NCI-H345 treated with DMSO at 0.1 percent for 48 hours (cell line): ENCODE measurements around the gene ANLN.
"Not testable (repeated sequence)": the region's sequence is repeated elsewhere in the genome, so short reads cannot be mapped to it uniquely, and the experiment has no call there.

Experiments used
- DNase-seq: peaks from one replicate; lab custom pipeline; 2025; ENCODE audit not compliant: unreplicated experiment; lab: John Stamatoyannopoulos, UW

ANLN gene

GRCh38 chr7:36389371-36390198 lies at the start of gene ANLN:
ANLN (plus strand) TSS chr7:36389862; CDS start chr7:36390027, 165 bp downstream.
- peak; percentile 94 for DNase-seq

GRCh38 chr7:36343548-36343947 lies 46.1 kb upstream of the ANLN start:
- DNase-seq = no peak

- DNase-seq = no peak
Measured at GRCh38 chr7:36344622-36345021, 45.0 kb upstream of the ANLN start.

GRCh38 chr7:36346260-36346831 lies 43.3 kb upstream of the ANLN start:
- no peak for DNase-seq

- no peak for DNase-seq
Measured at GRCh38 chr7:36348256-36348655, 41.4 kb upstream of the ANLN start.

GRCh38 chr7:36348771-36349170 lies 40.9 kb upstream of the ANLN start:
- no peak for DNase-seq

GRCh38 chr7:36349626-36350025 lies 40.0 kb upstream of the ANLN start:
- DNase-seq = no peak

GRCh38 chr7:36355490-36355889 lies 34.2 kb upstream of the ANLN start:
- no peak for DNase-seq

- DNase-seq = no peak
Measured at GRCh38 chr7:36357054-36357453, 32.6 kb upstream of the ANLN start.

GRCh38 chr7:36358589-36358988 lies 31.1 kb upstream of the ANLN start:
- no peak for DNase-seq

GRCh38 chr7:36360244-36360643 lies 29.4 kb upstream of the ANLN start:
- no peak for DNase-seq

- no peak for DNase-seq
Measured at GRCh38 chr7:36361227-36361626, 28.4 kb upstream of the ANLN start.

GRCh38 chr7:36363515-36363914 lies 26.1 kb upstream of the ANLN start:
- DNase-seq = no peak

- no peak for DNase-seq
Measured at GRCh38 chr7:36366005-36366717, 23.5 kb upstream of the ANLN start.

- DNase-seq = peak; percentile 86
Measured at GRCh38 chr7:36366718-36367560, 22.7 kb upstream of the ANLN start.

GRCh38 chr7:36367561-36368077 lies 22.0 kb upstream of the ANLN start:
- no peak for DNase-seq

GRCh38 chr7:36368496-36368895 lies 21.2 kb upstream of the ANLN start:
- no peak for DNase-seq

- DNase-seq = no peak
Measured at GRCh38 chr7:36369171-36369570, 20.5 kb upstream of the ANLN start.

- no peak for DNase-seq
Measured at GRCh38 chr7:36370046-36370445, 19.6 kb upstream of the ANLN start.

- DNase-seq = no peak
Measured at GRCh38 chr7:36372156-36372555, 17.5 kb upstream of the ANLN start.

GRCh38 chr7:36378555-36378954 lies 11.1 kb upstream of the ANLN start:
- not testable (repeated sequence) for DNase-seq
